ENCODE data around the gene TMEM45A.

DNA sequence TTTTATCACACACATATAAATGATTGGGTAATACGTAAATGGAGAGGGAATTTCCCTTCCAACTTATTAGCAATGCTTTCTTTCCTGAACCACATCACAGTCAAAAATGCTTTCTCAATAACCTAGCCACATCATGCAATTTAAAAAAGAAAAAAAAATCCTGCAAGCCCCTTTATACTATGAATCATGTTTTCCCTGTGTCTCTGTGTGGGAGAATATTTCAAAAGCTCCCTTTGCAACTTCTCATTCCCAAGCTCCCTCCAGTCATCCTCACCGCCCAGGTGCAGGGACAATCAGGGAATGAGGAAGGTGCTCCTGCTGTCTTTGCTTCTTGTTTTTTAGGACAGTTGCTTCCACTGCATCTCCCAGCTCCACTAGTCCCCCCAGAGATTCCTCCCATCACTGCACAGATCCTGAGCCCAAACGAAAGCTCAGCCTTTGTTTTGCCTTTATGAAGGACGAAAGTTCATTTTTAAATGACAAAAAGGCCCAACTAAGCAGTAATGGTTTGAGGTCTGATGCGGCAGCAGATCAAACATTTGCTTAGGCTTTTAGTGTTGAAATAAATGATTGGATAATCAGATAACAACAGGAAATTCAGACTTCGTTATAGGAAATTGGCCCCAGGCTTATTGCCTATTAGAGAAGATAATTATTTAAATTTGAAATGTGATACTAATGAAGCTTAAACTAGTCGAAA is 69.2 kb downstream of the TMEM45A start:
- no peak for TF ChIP-seq ZNF565 (CRISPR knock-in tag; conservative IDR thresholded peaks at IDR 0.05; ENCODE audit: low read depth)
- no peak for TF ChIP-seq PPARA (CRISPR knock-in tag; IDR thresholded peaks at IDR 0.05; ENCODE audit: borderline replicate concordance)
- TF ChIP-seq, protein P1, sequence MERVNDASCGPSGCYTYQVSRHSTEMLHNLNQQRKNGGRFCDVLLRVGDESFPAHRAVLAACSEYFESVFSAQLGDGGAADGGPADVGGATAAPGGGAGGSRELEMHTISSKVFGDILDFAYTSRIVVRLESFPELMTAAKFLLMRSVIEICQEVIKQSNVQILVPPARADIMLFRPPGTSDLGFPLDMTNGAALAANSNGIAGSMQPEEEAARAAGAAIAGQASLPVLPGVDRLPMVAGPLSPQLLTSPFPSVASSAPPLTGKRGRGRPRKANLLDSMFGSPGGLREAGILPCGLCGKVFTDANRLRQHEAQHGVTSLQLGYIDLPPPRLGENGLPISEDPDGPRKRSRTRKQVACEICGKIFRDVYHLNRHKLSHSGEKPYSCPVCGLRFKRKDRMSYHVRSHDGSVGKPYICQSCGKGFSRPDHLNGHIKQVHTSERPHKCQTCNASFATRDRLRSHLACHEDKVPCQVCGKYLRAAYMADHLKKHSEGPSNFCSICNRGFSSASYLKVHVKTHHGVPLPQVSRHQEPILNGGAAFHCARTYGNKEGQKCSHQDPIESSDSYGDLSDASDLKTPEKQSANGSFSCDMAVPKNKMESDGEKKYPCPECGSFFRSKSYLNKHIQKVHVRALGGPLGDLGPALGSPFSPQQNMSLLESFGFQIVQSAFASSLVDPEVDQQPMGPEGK (CRISPR knock-in tag; IDR thresholded peaks at IDR 0.05; ENCODE audit: borderline replicate concordance): no peak
- TF ChIP-seq GLIS3 (CRISPR knock-in tag; IDR thresholded peaks at IDR 0.05): no peak

Data from SK-N-SH treated with all-trans-retinoic acid at 6 μM for 48 hours (cell line).